Medulla oblongata (tissue), 1 donor: Measurements from ENCODE around the gene CYP4B1.
"Not testable (repeated sequence)": the region's sequence is repeated elsewhere in the genome, so short reads cannot be mapped to it uniquely, and the experiment has no call there.

Experiments
- DNase-seq: peaks from one replicate; pipeline ENCODE4 v3.0.0-alpha.2; 2015; ENCODE audit errors: extremely low spot score

The CYP4B1 gene

DNA sequence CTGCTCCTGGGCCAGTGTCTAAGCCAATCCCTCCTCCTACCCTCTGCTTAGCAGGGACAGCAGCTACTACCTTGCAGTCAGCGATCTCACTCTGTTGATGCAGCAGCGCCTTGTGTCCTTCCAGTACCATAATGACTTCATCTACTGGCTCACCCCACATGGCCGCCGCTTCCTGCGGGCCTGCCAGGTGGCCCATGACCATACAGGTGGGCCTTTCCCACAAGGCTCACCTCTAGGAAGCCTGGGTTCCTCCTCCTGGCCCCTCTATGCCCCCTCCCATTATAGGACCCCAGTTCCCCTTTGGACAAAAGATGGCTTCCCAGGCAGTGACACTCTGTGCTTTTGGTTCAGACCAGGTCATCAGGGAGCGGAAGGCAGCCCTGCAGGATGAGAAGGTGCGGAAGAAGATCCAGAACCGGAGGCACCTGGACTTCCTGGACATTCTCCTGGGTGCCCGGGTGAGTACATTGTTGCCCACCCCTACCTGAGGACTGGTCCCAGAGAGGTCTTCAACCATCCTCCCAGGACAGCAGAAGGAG lies 15.1 kb downstream of the CYP4B1 start:
- no peak for DNase-seq

DNA sequence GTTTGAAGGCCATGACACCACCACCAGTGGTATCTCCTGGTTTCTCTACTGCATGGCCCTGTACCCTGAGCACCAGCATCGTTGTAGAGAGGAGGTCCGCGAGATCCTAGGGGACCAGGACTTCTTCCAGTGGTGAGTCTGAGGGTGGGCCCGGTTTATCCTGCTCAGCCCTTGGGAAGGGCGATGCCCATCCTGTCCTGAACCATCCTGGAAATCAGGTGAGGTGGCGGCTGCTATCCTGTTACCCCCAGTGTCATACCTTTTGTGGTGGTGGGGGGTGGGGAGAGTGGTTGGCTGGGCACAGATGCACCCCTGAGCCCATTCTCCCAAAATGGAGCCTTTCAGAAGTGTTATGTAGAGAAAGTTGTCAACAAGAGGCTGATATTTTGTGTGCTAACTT lies 16.3 kb downstream of the CYP4B1 start:
- no peak for DNase-seq

DNA sequence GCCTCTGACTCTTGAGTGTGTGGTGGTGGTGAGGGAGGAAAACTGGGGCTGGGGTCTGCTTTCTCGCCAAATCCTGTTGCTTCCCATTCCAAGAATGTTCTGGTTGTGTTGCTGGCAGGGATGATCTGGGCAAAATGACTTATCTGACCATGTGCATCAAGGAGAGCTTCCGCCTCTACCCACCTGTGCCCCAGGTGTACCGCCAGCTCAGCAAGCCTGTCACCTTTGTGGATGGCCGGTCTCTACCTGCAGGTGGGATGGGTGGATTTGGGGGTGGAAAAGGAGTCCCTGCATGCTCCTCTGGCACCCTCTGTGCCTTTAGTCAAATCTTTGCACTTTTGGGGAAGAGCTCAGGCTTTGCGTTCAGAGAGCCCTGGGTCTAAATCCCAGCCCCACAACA lies 18.1 kb downstream of the CYP4B1 start:
- no peak for DNase-seq

DNA sequence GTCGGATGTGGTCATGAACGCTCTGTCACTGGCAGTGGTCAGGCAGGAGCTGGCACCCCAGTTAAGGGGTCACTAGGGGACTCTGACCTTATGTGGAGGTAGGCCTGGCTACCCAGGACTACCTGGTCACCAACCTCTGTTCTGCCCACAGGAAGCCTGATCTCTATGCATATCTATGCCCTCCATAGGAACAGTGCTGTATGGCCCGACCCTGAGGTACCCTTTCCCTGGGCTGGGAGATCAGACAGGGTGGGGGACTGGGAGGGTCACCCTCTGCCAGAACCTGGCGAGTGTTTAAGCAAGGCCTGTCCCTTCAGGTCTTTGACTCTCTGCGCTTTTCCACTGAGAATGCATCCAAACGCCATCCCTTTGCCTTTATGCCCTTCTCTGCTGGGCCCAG lies 19.0 kb downstream of the CYP4B1 start:
- no peak for DNase-seq

DNA sequence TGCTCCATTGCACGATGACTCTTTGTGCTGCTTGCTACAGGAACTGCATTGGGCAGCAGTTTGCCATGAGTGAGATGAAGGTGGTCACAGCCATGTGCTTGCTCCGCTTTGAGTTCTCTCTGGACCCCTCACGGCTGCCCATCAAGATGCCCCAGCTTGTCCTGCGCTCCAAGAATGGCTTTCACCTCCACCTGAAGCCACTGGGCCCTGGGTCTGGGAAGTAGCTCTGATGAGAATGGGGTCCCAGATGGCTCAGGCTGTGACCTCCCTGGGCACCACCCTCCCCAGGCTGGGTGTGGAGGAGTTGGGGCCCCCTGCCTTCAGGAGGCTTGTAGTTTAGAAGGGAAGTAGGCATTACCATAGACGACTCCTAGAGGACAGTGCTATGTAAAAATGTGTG lies 19.7 kb downstream of the CYP4B1 start:
- no peak for DNase-seq

DNA sequence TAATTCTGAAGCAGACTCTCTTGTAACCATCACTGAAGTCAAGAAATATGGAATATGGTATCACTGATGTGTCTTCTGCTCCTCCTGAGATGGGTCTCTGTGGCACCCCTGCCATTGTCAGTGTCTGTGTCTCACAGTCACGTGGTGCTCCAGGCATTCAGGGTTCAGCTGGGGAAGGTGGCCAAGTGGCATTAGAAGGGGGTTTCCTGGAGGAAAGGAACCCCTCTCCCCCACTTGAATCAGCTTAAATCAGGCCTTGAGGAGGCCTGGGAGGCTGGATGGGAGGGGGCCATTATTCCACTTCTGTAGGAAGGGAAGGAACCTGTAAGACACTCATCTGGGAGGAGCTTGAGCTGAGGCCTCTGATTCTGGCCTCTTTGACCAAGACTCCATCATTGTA lies 20.5 kb downstream of the CYP4B1 start:
- no peak for DNase-seq

DNA sequence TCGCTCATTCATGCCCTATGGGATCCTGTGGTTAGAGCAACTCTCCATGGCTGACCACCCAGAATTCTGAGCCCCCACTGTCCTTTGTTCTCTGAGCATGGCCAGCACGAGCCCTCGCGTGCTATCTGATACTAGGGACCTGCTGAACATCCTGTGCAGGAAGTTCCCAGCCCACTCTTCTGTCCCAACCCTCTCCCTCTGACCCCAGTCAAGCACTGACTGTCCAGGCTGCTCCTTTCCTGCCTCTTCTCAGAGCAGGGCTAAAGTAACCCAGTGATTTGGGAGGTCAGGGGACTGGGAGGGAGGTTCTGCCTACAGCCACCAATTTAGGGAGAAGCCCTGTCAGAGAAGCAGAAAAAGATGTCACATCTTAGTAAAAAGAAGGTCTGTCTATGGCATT lies 21.2 kb downstream of the CYP4B1 start:
- no peak for DNase-seq

DNA sequence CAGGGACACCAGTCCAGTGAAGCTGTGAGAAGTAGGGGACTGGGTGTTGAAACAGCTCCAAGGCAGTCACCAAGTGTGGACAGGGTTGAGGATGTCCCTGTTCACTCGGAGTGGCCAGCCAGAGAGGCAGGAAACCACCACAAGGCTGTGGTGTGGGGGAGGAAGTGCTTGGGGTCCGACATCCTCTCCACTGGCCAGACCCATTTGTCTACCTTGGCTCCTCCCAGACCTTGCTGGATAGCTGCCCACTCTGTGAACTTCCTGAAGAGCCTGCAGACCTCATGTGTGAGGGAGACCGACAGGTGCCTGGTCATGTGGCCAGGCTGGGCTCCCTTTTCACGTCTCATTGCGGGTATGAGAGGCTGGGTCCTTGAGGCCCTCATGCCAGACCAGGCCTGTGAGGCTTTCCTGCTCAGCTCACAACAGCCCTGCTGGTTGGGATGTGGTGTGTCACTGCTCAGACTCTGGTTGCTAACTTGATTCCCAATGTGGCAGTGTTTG lies 21.8 kb downstream of the CYP4B1 start:
- no peak for DNase-seq

DNA sequence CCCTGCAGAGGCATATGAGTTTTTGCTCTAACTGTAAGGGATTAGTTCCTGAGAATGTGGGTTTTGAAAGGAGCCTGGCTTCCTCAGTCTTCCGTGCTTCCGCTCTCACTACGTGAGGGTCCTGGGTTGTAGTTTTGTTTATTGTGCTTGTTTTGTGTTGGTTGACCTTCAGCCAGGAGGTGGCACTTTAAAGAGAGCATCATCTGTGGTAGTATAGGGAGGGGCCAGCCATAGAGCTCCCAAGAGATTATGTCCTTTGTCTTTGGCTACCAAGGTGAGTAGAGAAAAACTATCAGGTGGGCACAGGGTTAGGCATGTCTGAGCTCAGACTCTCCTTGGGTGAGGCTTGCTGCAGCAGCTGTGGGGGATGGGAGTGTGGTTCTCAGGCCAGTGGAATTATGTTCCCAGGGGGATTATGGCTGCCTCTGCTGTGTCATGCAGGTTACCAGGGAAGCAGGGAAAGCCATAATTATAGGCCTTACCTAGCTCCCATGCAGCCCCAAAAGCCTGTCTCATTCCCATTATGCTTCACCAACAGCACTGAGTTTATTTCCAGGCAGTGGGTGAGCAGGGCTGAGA lies 23.5 kb downstream of the CYP4B1 start:
- no peak for DNase-seq

DNA sequence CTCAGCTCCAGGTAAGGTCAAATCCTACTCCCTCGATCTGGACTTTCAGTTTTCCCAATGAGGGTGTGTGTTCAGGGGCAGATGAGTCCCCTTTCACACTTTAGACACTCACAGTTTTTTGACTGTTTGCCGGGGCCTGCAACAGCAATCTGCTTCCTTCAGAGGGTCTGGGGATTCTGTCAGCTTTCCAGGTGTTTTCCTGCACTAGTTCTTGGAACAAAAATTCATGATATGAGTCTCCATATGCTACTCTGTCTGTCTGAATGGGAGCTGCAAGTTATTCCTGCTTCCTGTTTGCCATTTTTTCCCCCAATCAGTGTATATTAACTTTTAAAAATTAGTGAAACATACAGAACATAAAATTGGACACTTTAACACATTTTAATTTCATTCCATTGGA lies 24.3 kb downstream of the CYP4B1 start:
- DNase-seq: no peak

DNA sequence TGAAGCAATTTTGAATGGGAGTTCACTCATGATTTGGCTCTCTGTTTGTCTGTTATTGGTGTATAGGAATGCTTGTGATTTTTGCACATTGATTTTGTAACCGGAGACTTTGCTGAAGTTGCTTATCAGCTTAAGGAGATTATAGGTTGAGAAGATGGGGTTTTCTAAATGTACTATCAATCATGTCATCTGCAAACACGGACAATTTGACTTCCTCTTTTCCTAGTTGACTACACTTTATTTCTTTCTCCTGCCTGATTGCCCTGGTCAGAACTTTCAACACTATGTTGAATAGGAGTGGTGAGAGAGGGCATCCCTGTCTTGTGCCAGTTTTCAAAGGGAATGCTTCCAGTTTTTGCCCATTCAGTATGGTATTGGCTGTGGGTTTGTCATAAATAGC lies 28.0 kb downstream of the CYP4B1 start:
- not testable (repeated sequence) for DNase-seq

DNA sequence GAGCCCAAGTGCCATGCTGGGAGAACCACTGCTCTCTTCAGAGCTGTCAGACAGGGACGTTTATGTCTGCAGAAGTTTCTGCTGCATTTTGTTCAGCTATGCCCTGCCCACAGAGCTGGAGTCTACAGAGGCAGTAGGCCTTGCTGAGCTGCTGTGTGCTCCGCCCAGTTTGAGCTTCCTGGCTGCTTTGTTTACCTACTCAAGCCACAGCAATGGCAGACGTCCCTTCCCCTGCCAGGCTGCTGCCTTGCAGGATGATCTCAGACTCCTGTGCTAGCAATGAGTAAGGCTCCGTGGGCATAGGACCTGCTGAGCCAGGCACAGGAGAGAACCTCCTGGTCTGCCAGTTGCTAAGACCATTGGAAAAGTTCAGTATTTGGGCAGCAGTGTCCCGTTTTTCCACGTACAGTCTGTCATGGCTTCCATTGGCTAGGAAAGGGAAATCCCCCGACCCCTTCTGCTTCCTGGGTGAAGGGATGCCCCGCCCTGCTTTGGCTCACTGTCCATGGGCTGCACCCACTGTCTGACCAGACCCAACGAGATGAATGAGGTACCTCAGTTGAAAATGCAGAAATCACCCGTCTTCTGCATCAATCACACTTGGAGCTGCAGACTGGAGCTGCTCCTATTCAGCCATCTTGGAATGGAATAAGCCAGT lies 31.9 kb downstream of the CYP4B1 start:
- DNase-seq: no peak

DNA sequence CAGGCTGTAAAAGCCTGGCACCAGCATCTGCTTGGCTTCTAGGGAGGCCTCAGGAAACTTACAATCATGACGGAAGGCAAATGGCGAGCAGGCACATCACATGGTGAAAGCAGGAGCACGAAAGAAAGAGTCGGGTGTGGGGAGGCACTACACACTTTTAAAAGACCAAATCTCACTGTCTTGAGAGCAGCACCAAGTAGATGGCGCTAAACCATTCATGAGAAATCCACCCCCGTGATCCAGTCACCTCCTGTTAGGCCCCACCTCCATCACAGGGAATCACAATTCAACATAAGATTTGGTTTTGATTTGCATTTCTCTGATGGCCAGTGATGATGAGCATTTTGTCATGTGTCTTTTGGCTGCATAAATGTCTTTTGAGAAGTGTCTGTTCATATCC lies 36.6 kb downstream of the CYP4B1 start:
- not testable (repeated sequence) for DNase-seq

DNA sequence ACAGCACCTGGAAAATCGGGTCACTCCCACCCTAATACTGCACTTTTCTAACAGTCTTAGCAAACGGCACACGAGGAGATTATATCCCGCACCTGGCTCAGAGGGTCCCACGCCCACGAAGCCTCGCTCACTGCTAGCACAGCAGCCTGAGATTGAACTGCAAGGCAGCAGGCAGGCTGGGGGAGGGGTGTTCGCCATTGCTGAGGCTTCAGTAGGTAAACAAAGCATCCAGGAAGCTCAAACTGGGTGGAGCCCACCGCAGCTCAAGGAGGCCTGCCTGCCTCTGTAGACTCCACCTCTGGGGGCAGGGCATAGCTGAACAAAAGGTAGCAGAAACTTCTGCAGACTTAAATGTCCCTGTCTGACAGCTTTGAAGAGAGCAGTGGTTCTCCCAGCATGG lies 47.5 kb downstream of the CYP4B1 start:
- not testable (repeated sequence) for DNase-seq

DNA sequence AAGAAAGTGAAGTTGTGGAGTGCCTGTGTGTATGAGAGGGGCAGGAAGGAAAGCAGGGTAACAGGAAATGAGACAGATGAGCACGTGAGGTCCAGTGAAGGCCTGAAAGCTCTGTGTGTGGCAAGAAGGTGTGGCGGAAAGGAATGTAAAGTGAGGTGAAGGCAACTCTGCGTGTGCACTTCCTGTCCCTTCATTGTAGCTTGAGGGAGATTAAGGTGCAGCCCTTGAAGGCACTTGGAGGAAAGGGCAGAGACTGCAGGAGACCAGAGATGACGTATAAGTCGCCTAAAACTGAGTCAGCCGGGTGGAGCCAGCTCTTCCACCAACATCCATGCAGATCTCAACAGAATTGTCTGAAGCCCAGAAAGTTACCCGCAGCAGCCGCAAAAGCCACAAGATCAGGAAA lies 58.8 kb downstream of the CYP4B1 start:
- not testable (repeated sequence) for DNase-seq

DNA sequence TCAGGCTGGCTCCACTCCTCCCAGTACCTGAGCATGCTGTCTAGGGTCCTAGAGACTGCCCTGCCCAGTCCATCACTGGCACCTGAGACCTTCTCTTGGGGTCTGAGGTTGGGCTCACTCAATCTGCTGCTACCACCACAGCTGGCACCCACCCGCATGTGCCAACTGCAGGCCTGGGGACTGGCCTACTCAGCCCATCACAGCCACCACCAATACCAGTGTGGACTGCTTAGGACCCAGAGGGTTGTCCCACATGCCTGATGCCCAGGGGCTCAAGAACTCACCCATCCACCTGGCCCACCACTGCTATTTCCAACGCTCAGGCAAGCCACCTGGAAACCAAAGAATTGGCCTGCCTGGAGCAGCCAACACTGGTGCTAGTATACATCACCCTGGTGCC lies 63.5 kb downstream of the CYP4B1 start:
- DNase-seq: no peak
